Activated CD8-positive, alpha-beta T cell treated with anti-CD3 and anti-CD28 coated beads, Interleukin-2, amount 10 ng/mL, durations not matched to agents 7 days and 5 days (primary cell): Measurements from ENCODE around the gene HERC4. TPM values are rescaled to one million over a fixed set of nuclear protein-coding genes. Genes with fewer than 3 reads are reported as not detected.

Experiments
- total RNA-seq, 2 experiments: library from RNA; stranded (reverse); gene quantifications; one replicate each; pipeline ENCODE4 v1.2.3, GENCODE V29; 2021

HERC4 gene
- total RNA-seq, 2 experiments from 2014 or later = 48.8 to 50.1 TPM

Other genes starting within 250 kb of the HERC4 start
- 1 to 10 TPM; 2.6 to 3.0 TPM for gene DNAJC12, start 237.1 kb downstream of the HERC4 start, total RNA-seq
- 10 to 100 TPM; 21.9 TPM for gene SIRT1, start 190.6 kb downstream of the HERC4 start, total RNA-seq
- gene MYPN, start 34.2 kb upstream of the HERC4 start, total RNA-seq = not detected
- gene ATOH7, start 156.8 kb upstream of the HERC4 start, total RNA-seq = not detected